Right renal cortex interstitium (tissue), 3 donors: ENCODE data around the gene XKR7. TPM values are rescaled to one million over a fixed set of nuclear protein-coding genes. Genes with fewer than 3 reads are reported as not detected.

ENCODE experiments used
- DNase-seq, 3 donors: peaks; one replicate each; pipeline ENCODE4 v3.0.0-alpha.2; 2013; ENCODE audit warnings: low read depth in 3 of 3, low spot score in 2 of 3
- polyA plus RNA-seq, 3 donors: library from polyadenylated mRNA; unstranded; fragments of 120-200 nt; gene quantifications; one replicate each; pipeline ENCODE4 v1.2.1, GENCODE V29; 2013; ENCODE audit not compliant: insufficient read length in 3 of 3

XKR7 gene
- polyA plus RNA-seq, 3 donors: 0.24 to 0.33 (median 0.26) TPM

GRCh38 chr20:32036716-32037485 is 69.0 kb downstream of the XKR7 start:
- DNase-seq: no peak

DNA sequence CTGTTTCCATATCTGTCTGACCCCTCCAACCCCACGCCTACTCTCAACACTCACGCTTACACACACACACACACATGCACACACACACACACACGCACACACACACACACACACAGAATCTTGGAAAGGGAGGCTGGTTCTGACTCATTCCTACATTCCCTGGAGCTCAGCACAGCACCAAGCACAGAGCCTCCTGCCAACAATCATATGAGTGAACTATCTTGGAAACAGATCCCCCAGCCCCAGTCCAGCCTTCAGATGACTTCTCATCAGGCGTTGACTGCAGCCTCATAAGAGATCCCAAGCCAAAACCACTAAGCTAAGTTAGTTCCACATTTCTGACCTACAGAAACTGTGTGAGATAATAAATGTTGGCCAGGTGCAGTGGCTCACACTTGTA is 70.0 kb downstream of the XKR7 start:
- DNase-seq: no peak

GRCh38 chr20:32040142-32040953 is 72.4 kb downstream of the XKR7 start:
- DNase-seq: no peak

DNA sequence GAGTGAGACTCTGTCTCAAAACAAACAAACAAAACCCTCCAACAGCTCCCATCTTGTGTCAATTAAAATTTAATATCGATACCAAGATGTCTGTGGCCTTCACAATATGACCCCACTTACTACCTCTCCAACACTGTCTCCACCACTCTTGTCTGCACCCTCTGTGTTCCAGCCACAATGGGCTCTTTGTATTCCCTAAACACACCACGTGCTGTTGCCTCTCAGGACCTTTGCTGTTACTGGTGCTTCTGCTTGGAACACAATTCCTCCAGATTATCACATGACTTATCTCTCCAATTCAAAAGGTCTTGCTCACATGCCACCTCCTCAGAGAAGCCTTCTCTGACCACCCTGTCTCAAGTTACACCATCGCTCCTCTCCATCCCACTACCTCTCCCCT is 78.0 kb downstream of the XKR7 start:
- no peak for DNase-seq

DNA sequence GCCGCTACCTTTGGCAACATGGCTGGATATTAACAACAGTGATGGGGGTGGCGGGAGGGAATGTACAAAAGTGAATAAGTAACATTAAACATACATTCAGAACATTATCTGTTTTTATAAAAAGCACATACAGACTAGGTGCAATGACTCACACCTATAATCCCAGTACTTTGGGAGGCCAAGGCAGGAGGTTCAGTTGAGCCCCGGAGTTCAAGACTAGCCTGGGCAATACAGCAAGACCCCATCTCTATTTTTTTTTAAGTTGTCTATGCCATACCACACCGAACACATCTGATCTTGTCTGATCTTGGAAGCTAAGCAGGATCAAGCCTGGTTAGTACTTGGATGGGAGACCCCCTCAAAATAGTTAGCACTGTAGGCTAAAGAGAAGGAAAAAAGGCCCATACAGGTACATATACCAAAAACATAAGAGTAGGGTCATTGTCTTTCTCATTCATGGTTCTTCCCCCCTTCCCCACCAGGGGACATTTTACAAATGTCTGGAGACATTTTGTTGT is 82.4 kb downstream of the XKR7 start:
- DNase-seq: no peak

DNA sequence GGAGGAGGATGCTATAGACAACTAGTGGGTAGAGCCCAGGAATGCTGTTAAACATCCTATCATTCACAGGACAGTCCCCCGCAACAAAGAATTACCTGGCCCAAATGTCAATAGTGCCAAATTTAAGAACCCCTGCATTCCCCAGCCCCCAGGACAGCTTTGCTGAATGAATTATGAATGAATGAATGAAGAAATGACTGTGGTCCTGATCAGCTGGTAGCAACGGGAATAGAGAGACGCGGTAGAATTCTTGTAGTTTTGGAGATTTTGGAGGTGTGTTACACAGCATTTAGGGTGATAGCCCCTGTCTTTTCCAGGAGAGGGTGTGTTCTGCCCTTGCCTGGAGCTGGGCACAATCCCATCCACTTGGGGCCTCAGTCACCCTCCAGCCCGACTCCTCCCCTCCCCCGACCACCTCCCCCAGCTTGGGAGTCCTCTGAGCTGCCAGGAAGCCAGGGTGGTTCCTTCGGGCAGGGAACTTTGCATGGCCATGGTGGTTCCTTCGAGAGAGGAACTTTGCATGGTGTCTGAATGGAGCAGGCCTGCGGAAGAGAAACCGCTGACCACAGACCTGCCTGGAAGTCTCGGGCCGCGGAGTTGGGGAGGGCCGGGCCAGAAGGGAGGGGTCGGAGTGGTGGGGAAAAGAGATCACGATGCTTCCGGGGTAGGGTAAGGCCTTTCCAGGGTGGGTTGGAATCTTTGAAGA is 83.1 kb downstream of the XKR7 start:
- DNase-seq: no peak

DNA sequence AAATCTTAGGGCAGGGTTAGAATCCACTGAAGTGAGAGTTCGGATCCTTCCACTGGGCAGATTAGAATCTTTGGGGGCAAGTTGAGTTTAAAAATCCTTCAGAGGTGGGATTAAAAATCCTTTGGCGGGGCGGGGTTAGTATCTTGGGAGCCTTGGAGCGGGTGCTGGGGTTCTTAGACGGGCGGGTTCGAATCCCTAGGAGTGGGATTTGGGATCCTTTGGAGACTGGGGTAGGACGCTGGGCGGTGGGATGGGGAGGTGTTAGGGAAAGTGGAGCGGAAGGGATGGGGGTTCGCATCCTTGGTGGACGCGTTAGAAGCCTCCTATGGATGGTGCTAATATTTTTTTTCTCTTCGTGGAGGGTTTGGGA is 83.8 kb downstream of the XKR7 start:
- DNase-seq: no peak

GRCh38 chr20:32052090-32052777 is 84.3 kb downstream of the XKR7 start, which contains the start of gene HCK:
Gene HCK, plus strand, starts transcription at chr20:32052242.
- DNase-seq: no peak

DNA sequence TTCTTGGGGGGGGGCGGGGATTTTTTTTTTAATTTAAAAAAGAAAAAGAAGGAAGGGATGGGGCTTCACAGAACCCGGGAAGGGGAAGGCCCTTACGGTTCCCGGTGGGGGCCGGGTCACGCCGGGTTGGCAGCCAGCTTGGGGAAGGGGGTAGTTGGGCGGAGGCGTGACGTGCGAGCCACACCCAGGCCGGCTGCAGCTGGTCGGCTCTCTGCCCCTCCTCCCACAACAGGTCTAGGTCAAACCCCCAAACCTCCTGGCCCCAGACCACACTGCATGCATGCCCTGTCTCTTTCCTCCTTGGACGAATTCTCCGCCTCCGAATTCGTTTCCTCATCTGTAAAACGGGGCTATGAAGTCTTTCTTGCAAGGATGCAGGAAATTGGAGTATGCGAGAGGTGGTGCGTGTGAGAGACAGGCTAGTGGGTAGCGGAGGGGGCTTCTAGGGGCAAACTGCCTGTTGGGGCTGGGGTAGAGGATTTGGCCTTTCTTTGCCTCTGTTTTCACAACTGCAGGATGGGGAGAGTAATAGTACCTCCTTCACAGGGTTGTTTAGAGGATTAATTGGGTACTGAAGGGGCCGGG is 84.9 kb downstream of the XKR7 start:
- no peak for DNase-seq

Other genes with a start within 250 kb of the XKR7 start
- 10 to 100 TPM; 71.6 to 82.0 (median 81.4) TPM for gene BCL2L1, start 245.3 kb upstream of the XKR7 start, polyA plus RNA-seq
- gene TPX2, start 228.9 kb upstream of the XKR7 start, polyA plus RNA-seq: 10 to 100 TPM; 48.5 to 53.8 (median 51.6) TPM
- under 1 TPM; 0.57 to 0.79 (median 0.62) TPM for gene MYLK2, start 148.8 kb upstream of the XKR7 start, polyA plus RNA-seq
- 1 to 10 TPM; 3.5 to 6.5 (median 5.3) TPM for gene FOXS1, start 122.5 kb upstream of the XKR7 start, polyA plus RNA-seq
- gene DUSP15, start 97.6 kb upstream of the XKR7 start, polyA plus RNA-seq: 10 to 100 TPM; 15.3 to 18.8 (median 16.4) TPM
- 1 to 10 TPM; 2.7 to 3.3 (median 2.9) TPM for gene TTLL9, start 97.5 kb upstream of the XKR7 start, polyA plus RNA-seq
- gene PDRG1, start 16.1 kb upstream of the XKR7 start, polyA plus RNA-seq: 10 to 100 TPM; 19.8 to 22.1 (median 20.4) TPM
- gene CCM2L, start 42.3 kb downstream of the XKR7 start, polyA plus RNA-seq: 1 to 10 TPM; 6.3 to 6.4 (median 6.3) TPM
- gene HCK, start 84.1 kb downstream of the XKR7 start, polyA plus RNA-seq: 1 to 10 TPM; 2.2 to 3.3 (median 2.6) TPM
- 10 to 100 TPM; 65.3 to 68.8 (median 68.7) TPM for gene TM9SF4, start 141.6 kb downstream of the XKR7 start, polyA plus RNA-seq
- 10 to 100 TPM; 19.2 to 21.5 (median 19.4) TPM for gene PLAGL2, start 239.6 kb downstream of the XKR7 start, polyA plus RNA-seq
- gene POFUT1, start 239.7 kb downstream of the XKR7 start, polyA plus RNA-seq: 10 to 100 TPM; 42.7 to 44.7 (median 43.0) TPM